ENCODE results near the gene SPEF1. TPM values are rescaled to one million over a fixed set of nuclear protein-coding genes. Genes with fewer than 3 reads are reported as not detected.

SPEF1 gene
- total and polyA plus RNA-seq, 2 of the 13 experiments (the other 11 are each of a cell fraction or from before 2014, with no cell fraction given), result 0.11 to 0.27 TPM

DNA sequence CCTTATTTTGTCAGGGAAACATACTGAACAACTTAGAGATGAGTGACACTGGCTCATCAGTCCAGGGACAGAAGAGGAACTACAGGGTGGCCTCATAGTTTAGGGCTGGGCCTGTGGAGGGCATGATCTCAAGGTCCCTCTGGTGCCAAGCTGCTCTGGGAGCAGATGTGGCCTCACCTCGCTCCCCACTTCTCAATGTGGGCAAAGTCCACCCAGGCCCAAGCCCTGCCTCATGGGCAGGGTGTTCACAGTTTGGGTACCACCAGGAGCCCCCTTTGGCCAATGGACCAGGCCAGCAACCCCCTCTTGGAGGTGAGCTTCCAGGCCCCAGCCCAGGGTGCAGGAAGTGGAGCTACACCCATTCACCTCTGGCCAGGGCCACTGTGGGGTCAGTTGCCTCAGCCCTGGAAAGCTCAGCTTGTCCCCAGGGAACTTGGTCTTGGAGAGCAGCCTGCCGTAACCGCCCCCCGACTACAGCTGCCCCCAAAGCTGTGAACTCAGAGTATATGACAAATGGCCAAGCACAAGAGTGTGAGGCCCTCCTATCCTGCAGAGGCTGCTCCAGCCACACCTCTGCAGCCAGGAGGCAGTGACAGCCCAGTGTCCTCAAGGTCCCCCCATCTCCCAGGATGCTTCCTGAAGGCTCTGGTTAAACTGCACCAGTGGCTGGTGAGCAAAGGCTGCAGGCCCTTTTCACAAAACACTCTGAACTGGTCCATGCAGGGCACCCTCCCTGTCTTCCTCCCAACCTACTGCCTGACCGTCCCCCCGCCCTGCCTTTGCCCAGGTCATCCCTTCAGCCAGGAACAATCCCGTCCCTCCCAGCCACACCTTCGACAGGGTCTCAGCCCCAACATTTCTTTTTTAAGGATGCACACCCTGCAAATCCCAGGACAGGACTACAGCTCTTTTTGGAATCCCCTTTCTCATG, 17.3 kb downstream of the SPEF1 start (continued):
- TF ChIP-seq, protein P1, sequence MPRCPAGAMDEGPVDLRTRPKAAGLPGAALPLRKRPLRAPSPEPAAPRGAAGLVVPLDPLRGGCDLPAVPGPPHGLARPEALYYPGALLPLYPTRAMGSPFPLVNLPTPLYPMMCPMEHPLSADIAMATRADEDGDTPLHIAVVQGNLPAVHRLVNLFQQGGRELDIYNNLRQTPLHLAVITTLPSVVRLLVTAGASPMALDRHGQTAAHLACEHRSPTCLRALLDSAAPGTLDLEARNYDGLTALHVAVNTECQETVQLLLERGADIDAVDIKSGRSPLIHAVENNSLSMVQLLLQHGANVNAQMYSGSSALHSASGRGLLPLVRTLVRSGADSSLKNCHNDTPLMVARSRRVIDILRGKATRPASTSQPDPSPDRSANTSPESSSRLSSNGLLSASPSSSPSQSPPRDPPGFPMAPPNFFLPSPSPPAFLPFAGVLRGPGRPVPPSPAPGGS (CRISPR knock-in tag; IDR thresholded peaks at IDR 0.05), result no peak
- TF ChIP-seq GLI4 (CRISPR knock-in tag; IDR thresholded peaks at IDR 0.05; ENCODE audit: borderline replicate concordance) (no peak), FOSL1 (CRISPR knock-in tag; IDR thresholded peaks at IDR 0.05; ENCODE audit: borderline replicate concordance) (no peak), HOXA5 (CRISPR knock-in tag; IDR thresholded peaks at IDR 0.05) (no peak), ZNF598 (CRISPR knock-in tag; IDR thresholded peaks at IDR 0.05; ENCODE audit: borderline replicate concordance) (no peak), ZNF414 (CRISPR knock-in tag; IDR thresholded peaks at IDR 0.05) (no peak), PITX1 (CRISPR knock-in tag; IDR thresholded peaks at IDR 0.05) (no peak), GPN1 (CRISPR knock-in tag; IDR thresholded peaks at IDR 0.05; ENCODE audit: borderline replicate concordance) (no peak), NRL (CRISPR knock-in tag; IDR thresholded peaks at IDR 0.05; ENCODE audit: borderline replicate concordance) (peak; percentile 22; the same call in 1 of the 2 replicates), ZNF691 (CRISPR knock-in tag; IDR thresholded peaks at IDR 0.05; ENCODE audit: borderline replicate concordance, low read depth) (no peak), MAFF (IDR thresholded peaks at IDR 0.05; ENCODE audit: low read depth, low read length) (no peak), ZSCAN20 (CRISPR knock-in tag; IDR thresholded peaks at IDR 0.05; ENCODE audit: borderline replicate concordance) (no peak), RORA (CRISPR knock-in tag; IDR thresholded peaks at IDR 0.05) (no peak), HES4 (CRISPR knock-in tag; IDR thresholded peaks at IDR 0.05; ENCODE audit: borderline replicate concordance) (peak; percentile 52; the same call in 1 of the 2 replicates)
- TF ChIP-seq, protein P2, sequence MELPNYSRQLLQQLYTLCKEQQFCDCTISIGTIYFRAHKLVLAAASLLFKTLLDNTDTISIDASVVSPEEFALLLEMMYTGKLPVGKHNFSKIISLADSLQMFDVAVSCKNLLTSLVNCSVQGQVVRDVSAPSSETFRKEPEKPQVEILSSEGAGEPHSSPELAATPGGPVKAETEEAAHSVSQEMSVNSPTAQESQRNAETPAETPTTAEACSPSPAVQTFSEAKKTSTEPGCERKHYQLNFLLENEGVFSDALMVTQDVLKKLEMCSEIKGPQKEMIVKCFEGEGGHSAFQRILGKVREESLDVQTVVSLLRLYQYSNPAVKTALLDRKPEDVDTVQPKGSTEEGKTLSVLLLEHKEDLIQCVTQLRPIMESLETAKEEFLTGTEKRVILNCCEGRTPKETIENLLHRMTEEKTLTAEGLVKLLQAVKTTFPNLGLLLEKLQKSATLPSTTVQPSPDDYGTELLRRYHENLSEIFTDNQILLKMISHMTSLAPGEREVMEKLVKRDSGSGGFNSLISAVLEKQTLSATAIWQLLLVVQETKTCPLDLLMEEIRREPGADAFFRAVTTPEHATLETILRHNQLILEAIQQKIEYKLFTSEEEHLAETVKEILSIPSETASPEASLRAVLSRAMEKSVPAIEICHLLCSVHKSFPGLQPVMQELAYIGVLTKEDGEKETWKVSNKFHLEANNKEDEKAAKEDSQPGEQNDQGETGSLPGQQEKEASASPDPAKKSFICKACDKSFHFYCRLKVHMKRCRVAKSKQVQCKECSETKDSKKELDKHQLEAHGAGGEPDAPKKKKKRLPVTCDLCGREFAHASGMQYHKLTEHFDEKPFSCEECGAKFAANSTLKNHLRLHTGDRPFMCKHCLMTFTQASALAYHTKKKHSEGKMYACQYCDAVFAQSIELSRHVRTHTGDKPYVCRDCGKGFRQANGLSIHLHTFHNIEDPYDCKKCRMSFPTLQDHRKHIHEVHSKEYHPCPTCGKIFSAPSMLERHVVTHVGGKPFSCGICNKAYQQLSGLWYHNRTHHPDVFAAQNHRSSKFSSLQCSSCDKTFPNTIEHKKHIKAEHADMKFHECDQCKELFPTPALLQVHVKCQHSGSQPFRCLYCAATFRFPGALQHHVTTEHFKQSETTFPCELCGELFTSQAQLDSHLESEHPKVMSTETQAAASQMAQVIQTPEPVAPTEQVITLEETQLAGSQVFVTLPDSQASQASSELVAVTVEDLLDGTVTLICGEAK (IDR thresholded peaks at IDR 0.05), result no peak
- TF ChIP-seq, protein P2 (CRISPR knock-in tag; IDR thresholded peaks at IDR 0.05), result no peak
